SU-DHL-6 (cell line): ENCODE data around the gene DPH7.

ENCODE experiments used
- H2AFZ ChIP-seq: fragments of 200-600 bp; sonication (generic); 2 replicates; pipeline ENCODE4 v1.6.1; 2014; ENCODE audit warnings: low read depth, mild to moderate bottlenecking, moderate library complexity, mixed read lengths, antibody characterized with exemption, low read length; ENCODE audit not compliant: severe bottlenecking
- H3F3A ChIP-seq: fragments of 200-600 bp; shearing (Covaris generic); 2 replicates; pipeline ENCODE4 v1.6.0; 2016; ENCODE audit warnings: antibody characterized with exemption, mild to moderate bottlenecking; ENCODE audit not compliant: insufficient read depth
- H3K27ac ChIP-seq: fragments of 200-600 bp; sonication (generic); 2 replicates; pipeline ENCODE4 v1.5.1; 2016; ENCODE audit warnings: low read depth, mild to moderate bottlenecking, low read length, moderate library complexity, mixed read lengths
- H3K27me3 ChIP-seq: fragments of 200-600 bp; sonication (generic), shearing (Covaris generic); 2 replicates; pipeline ENCODE4 v1.6.0; 2014; ENCODE audit warnings: mild to moderate bottlenecking, low read length
- H3K36me3 ChIP-seq: fragments of 200-600 bp; sonication (generic); 2 replicates; pipeline ENCODE4 v1.6.1; 2014; ENCODE audit warnings: mild to moderate bottlenecking, low read length, mixed read lengths
- H3K4me2 ChIP-seq: fragments of 300-600, 200-600 bp; shearing (Covaris generic), sonication (generic); 2 replicates; pipeline ENCODE4 v1.6.0; 2014; ENCODE audit warnings: low read length, low read depth, mild to moderate bottlenecking; ENCODE audit not compliant: poor library complexity, severe bottlenecking
- H3K4me3 ChIP-seq: fragments of 200-600 bp; sonication (generic); 2 replicates; pipeline ENCODE4 v1.5.1; 2014; ENCODE audit warnings: antibody characterized with exemption, low read length, mild to moderate bottlenecking, mixed read lengths; ENCODE audit not compliant: insufficient read depth, poor library complexity, severe bottlenecking
- H3K79me2 ChIP-seq: fragments of 200-600 bp; sonication (generic); 2 replicates; pipeline ENCODE4 v1.6.1; 2014; ENCODE audit warnings: mild to moderate bottlenecking, low read length, moderate library complexity; ENCODE audit not compliant: insufficient read depth
- H3K9ac ChIP-seq: fragments of 200-600 bp; sonication (generic); 2 replicates; pipeline ENCODE4 v1.7.0; 2014; ENCODE audit warnings: mild to moderate bottlenecking, low read length
- H3K9me2 ChIP-seq: fragments of 200-600 bp; sonication (generic); replicated peaks from 2 replicates; pipeline ENCODE4 v1.6.1; 2014; ENCODE audit warnings: low read length; ENCODE audit not compliant: insufficient read depth
- H3K9me3 ChIP-seq: fragments of 200-600 bp; sonication (generic); 2 replicates; pipeline ENCODE4 v1.6.1; 2014; ENCODE audit warnings: low read length, mixed read lengths; ENCODE audit not compliant: insufficient read depth
- H4K20me1 ChIP-seq: fragments of 200-600 bp; sonication (generic); 2 replicates; pipeline ENCODE4 v1.6.1; 2014; ENCODE audit warnings: low read depth, mild to moderate bottlenecking, antibody characterized with exemption, low read length, moderate library complexity, mixed read lengths
- CTCF ChIP-seq: fragments of 200-600 bp; sonication (generic); IDR thresholded peaks from one replicate; pipeline ENCODE4 v1.5.1; 2017; ENCODE audit warnings: antibody characterized with exemption, mild to moderate bottlenecking, low read length, moderate library complexity; ENCODE audit not compliant: insufficient read depth, poor library complexity, severe bottlenecking
- EZH2phosphoT487 ChIP-seq: fragments of 200-600 bp; sonication (generic), shearing (Covaris generic); conservative IDR thresholded peaks from 2 replicates; pipeline ENCODE4 v1.6.1; 2018; ENCODE audit warnings: mild to moderate bottlenecking, antibody characterized with exemption, low read length, moderate library complexity, mixed read lengths

Gene DPH7

GRCh38 chr9:137619240-137620047 is 40.7 kb upstream of the DPH7 start:
- Histone ChIP-seq H3K27ac (peak overlapping the region; percentile 53), H3K9me2 (no peaks in the 10 kb centered on the region), H2AFZ (peak overlapping the region; percentile 3), H4K20me1 (peaks cover 3% of the 10 kb centered on the region; the same call in 1 of the 2 replicates), H3K9me3 (no peaks in the 10 kb centered on the region), H3F3A (peaks cover 6% of the 10 kb centered on the region; the same call in 1 of the 2 replicates), H3K4me2 (peak overlapping the region; percentile 69), H3K36me3 (no peaks in the 10 kb centered on the region), H3K27me3 (no peaks in the 10 kb centered on the region), H3K4me3 (peak overlapping the region; percentile 78), H3K9ac (peak overlapping the region; percentile 70), H3K79me2 (peaks cover 61% of the 10 kb centered on the region)
- no peak for TF ChIP-seq EZH2phosphoT487
- TF ChIP-seq CTCF, result no peak

- H3K4me2 ChIP-seq, result peak within 1 kb of the TSS; percentile 88
- no peaks in the 10 kb centered on the region for H3K36me3 ChIP-seq
- peak within 1 kb of the TSS; percentile 77 for H3K27ac ChIP-seq
- peaks cover 6% of the 10 kb centered on the region; the same call in 1 of the 2 replicates for H3F3A ChIP-seq
- no peaks in the 10 kb centered on the region for H3K27me3 ChIP-seq
- no peak for TF ChIP-seq CTCF
- no peak for TF ChIP-seq EZH2phosphoT487
- H3K9me2 ChIP-seq, result no peaks in the 10 kb centered on the region
- H4K20me1 ChIP-seq, result peaks cover 3% of the 10 kb centered on the region; the same call in 1 of the 2 replicates
- peak within 1 kb of the TSS; percentile 100 for H3K9ac ChIP-seq
- peaks cover 50% of the 10 kb centered on the region for H3K79me2 ChIP-seq
- H3K9me3 ChIP-seq, result no peaks in the 10 kb centered on the region
- H2AFZ ChIP-seq, result peak within 1 kb of the TSS; percentile 62
- peak within 1 kb of the TSS; percentile 94 for H3K4me3 ChIP-seq
These were observed 39.7 kb upstream of the DPH7 start, which contains the start of gene EHMT1 for GRCh38 chr9:137618105-137619067. Gene EHMT1, plus strand, starts transcription at chr9:137619005. Its CDS starts 24 bp downstream, at chr9:137619029.

- H3K4me3 ChIP-seq, result no peak overlapping the region
- H4K20me1 ChIP-seq, result no peaks in the 10 kb centered on the region; the same call in 1 of the 2 replicates
- H3K4me2 ChIP-seq, result no peak overlapping the region
- H3K27me3 ChIP-seq, result no peaks in the 10 kb centered on the region
- no peaks in the 10 kb centered on the region for H3K9me2 ChIP-seq
- H2AFZ ChIP-seq, result no peak overlapping the region
- H3K36me3 ChIP-seq, result no peaks in the 10 kb centered on the region
- TF ChIP-seq CTCF, result no peak
- no peak for TF ChIP-seq EZH2phosphoT487
- H3K79me2 ChIP-seq, result peaks cover 25% of the 10 kb centered on the region
- H3K27ac ChIP-seq, result no peak overlapping the region
- H3K9me3 ChIP-seq, result no peaks in the 10 kb centered on the region
- H3F3A ChIP-seq, result peaks cover 2% of the 10 kb centered on the region; the same call in 1 of the 2 replicates
- no peak overlapping the region for H3K9ac ChIP-seq
These were observed 36.7 kb upstream of the DPH7 start for GRCh38 chr9:137615387-137615871.
